ENCODE measurements around the gene SCGB3A1. TPM values are rescaled to one million over a fixed set of nuclear protein-coding genes. Genes with fewer than 3 reads are reported as not detected.

Gene SCGB3A1
- not detected in 5 replicates for total RNA-seq (2022; extraction: Qiagen RNA extraction; ENCODE audit: low read depth)

GRCh38 chr5:180591311-180591887, at the start of gene SCGB3A1:
Gene SCGB3A1 (minus strand): TSS chr5:180591499. CDS start chr5:180591462, 37 bp downstream.

Other genes starting within 250 kb of the SCGB3A1 start
- gene GFPT2, start 238.2 kb downstream of the SCGB3A1 start, total RNA-seq (2022; extraction: Qiagen RNA extraction; ENCODE audit: low read depth): 44.2 to 56.0 TPM (median 51.8 TPM) in 5 replicates
- 18.2 to 22.8 TPM (median 20.4 TPM) in 5 replicates for gene CNOT6, start 97.1 kb downstream of the SCGB3A1 start, total RNA-seq (2022; extraction: Qiagen RNA extraction; ENCODE audit: low read depth)
- gene FLT4, start 58.1 kb upstream of the SCGB3A1 start, total RNA-seq (2022; extraction: Qiagen RNA extraction; ENCODE audit: low read depth): 3.5 to 5.6 TPM (median 3.9 TPM) in 5 replicates
- gene OR2Y1, start 148.6 kb upstream of the SCGB3A1 start, total RNA-seq (2022; extraction: Qiagen RNA extraction; ENCODE audit: low read depth): not detected in 5 replicates
- gene MGAT1, start 211.3 kb upstream of the SCGB3A1 start, total RNA-seq (2022; extraction: Qiagen RNA extraction; ENCODE audit: low read depth): 67.6 to 87.7 TPM (median 82.2 TPM) in 5 replicates